Activated T-cell treated with anti-CD3 and anti-CD28 coated beads for 1 hour (primary cell): ENCODE measurements around the gene PEG3.

Experiments
- DNase-seq: peaks from one replicate; pipeline ENCODE4 v3.0.0-alpha.2; 2020; ENCODE audit warnings: low read depth

Gene PEG3

DNA sequence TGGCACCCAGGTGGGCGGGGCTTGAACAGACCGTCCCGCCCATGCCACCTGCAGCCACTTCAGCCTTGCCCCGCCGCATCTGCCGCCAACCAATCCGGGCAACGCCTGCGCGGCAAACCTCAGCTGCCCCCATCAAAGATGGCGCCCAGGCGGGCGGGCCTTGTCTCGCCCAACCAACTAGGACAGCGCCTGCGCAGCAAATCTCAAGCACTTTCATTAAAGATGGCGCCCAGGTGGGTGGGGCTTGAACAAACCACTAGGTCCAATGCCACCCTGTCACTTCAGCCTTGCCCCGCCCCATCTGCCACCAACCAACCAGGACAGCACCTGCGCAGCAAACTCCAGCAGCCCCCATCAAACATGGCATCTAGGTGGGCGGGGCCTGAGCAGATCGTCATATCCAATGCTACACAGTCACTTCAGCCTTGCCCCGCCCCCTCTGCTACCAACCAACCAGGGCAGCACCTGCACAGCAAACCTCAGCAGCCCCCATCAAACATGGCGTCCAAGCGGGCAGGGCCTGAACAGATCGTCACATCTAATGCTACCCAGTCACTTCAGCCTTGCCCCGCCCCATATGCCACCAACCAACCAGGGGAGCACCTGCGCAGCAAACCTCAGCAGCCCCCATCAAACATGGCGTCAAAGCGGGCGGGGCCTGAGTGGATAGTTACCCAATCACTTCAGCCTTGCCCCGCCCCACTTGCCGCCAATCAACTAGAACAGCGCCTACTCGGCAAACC is 1.4 kb downstream of the PEG3 start:
- no peak for DNase-seq

DNA sequence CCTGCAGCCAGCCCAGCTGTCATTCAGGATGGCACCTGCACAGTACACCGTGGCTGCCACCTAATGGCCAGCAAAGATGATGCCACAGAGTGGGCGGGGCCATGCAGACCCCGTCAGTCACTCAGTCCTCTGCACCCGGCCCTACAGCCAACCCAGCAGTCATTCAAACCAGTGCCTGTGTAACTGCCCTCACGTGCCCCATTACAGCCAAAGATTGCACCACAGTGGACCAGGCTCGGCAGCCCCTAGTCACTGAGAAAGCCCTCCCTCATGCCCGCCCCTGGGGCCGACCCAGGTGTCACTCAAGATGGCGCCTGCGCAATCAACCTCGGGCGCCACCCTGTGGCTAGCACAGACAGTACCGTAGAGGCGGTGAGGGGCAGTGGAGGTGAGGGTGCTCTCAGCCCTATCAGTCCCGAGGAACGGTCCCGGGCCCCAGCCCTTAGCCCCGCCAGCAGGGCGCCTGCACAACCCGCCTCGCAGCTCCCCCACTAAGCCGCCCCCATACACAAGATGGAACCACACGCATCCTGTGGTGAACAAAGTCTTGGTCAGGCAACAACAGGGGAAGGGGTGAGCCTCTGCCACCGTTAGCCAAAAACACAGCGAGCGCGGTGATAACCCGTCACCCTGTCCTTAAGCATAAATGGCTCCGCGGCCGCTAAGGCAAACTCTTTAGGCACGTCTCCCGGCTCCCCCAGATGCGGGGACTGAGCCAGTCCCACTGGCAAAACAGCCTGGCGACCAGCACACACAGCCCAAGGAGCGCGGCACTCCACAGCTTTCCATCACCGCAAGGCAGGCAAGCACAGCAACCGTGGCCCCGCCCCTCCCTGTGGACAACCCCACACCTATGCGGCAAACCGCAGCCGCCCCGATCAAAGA is 2.3 kb downstream of the PEG3 start:
- DNase-seq: no peak

DNA sequence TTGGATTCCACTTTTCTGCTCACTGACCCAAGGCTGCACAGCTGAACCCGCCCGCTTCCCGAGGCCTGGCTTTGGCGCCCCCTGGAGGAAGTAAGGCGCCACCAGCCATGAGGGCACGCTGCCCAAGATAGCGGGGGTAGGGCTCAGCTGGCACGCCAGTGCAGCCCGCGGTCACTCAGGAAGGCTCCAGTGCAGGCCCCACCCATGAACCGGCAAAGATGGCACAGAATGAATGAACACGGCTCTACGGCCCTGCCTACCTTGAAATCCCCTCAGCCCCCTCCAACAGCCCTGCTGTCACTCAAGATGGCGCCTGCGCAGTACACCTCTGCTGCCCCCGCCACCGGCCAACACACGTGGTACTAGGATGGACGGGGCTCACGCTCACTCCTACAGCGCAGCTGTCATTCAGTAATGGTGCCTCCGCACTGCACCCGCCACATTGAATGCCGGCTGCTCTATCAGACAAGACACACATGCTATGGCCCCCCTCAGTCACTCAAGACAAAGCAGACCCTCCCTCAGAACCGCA is 3.0 kb downstream of the PEG3 start:
- no peak for DNase-seq

DNA sequence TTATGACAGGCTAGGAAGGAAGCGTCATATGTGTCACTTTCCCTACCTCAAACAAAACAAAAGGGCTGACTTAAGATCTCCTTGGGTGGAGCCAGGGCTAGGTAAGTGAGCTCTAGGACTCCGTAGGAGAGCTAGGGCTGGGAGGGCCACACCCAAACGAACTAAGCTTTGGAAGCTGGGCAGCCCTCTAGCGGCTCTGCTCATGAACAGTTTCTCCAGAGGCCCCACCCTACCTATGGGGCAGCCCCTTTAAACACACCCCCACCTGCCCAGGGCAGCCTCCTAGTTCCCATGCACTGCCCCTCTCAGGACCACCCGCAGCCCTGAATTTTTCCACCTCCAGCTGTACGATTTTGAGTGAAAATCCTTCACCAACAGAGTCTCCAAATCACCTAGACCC is 3.5 kb downstream of the PEG3 start:
- no peak for DNase-seq

DNA sequence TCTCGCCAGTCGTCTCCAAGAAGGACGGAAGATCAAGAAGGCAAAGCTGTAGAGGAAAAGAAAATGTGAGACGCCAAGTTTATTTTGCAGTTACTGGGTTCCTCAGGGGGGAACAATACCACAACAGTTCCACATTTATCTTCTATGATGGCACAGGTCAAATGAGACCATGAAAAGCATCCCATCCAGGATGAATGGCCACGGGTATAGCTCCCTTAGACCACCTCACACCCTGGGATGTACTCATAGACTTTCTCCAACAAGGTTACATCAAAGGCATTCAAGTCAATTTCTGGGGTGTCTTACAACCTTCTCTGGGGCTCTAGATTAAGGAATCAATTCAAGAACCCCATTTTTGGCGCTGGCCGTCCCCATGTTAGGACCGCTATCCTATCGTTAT is 4.5 kb downstream of the PEG3 start:
- DNase-seq: no peak

DNA sequence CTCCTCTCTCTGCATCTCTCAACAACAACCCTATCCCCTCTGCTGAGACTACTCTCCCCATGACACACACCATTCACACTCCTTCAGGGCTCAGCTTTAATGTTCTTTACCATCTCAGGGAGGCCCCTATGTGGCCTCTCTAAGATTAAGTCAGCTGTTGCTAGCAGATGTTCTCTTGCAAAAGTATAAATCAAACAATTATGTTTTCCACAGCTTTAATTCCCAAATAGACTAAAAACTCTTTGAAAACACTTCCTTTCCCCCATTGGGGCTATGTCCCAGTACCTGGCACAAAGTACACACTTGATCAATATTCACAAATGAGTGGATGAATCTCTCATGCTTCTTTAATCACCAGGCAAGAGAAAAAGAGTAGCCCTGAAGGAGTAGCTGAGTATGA is 5.1 kb downstream of the PEG3 start:
- DNase-seq: no peak

DNA sequence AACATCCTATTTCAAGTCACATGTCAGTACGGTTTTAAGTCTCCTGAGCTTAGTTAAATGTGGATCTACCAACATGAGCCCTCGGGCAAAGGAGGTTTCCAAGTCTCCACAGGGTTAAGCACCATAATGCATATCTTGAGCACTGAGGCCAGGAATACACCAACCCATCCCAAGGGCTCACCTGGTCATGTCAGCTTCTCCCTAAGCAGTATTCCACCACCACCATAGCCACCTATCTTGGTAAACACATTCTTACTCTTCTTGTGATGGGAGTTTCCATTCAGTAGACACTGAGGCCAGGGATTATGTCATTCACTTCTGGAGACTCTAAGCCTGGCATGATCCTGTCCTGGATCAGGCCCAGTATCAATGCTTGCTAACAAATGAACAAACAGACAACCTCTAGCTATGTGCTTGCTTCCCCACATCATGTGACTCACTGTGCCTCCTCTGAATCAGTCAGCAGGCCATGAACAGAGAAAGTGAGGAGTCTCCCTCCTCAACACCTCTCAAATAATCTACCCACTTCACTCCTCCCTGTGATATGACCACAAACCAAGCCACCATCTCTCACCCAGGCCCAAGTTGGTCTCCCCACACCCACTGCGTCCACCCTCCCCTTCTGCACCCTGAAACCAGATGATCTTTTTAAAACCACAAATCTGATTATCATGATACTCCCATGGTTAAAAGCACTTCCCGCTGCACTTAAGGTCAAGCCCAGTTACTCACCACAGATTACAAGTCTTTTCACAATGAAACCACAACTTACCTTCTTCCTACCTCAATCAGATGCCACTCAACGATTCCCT is 5.8 kb downstream of the PEG3 start:
- no peak for DNase-seq

DNA sequence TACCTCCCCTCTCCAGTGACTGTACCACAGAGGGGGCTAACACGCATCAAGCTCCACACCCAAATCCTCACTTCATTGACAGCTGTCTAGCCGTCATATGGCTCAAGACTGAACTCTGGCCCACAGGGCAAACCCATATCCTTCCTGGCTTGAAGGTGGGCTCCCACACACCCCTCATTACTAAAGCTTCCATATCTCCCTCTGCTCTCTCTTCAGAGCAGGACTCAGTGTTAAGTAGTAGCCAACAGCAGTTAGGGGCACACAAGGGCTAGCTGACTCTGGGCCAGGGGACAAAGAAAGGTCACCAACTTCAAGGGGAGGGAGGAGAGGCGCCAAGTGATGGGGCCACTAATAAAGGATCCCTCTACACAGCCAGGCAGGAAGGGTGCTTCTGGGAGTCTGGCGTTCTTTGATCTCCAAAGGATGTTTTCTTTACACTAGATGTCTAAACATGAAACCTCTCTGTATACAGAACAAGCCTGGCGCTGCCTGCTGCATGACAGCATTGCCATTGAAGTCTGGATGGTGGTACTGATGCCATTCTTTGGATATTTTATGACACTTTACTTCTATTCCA is 8.1 kb downstream of the PEG3 start:
- DNase-seq: no peak

DNA sequence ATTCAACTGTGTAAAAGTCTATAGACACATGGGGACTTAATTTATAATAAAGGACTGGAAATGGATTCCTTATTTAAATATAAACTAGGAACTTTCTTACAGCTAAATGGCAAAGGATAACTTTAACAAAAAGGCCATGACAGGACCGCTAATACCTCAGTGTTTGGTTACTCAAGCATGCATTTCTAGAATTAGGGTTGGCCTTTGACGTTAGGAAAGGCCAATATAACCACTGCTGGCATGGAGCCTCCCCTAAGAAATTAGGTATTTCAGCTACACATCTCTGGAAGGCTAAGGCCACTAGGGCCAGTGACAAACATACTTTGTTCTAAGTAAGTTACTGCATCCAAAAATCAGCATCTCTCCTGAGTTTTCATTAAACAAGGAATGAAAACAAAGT is 9.3 kb downstream of the PEG3 start:
- no peak for DNase-seq

DNA sequence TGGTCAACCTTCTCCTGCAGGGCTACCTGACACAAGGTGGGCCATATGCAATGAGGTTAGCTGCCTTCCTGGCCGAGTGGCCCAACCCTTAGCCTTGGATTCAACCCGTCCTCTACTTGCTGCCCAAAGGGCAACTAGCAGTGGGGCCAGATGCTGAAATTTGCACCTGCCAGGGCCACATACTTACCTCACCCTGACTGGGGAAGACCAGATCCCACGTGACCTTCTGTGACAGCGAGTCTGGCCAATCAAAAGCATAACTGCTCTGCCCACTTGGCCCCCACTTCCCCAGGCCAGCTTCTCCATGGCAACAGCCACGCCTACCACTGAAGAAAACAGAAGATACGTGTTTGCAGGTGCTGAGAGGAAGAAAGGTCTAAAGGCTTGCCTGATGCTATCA is 10.9 kb downstream of the PEG3 start:
- DNase-seq: no peak

DNA sequence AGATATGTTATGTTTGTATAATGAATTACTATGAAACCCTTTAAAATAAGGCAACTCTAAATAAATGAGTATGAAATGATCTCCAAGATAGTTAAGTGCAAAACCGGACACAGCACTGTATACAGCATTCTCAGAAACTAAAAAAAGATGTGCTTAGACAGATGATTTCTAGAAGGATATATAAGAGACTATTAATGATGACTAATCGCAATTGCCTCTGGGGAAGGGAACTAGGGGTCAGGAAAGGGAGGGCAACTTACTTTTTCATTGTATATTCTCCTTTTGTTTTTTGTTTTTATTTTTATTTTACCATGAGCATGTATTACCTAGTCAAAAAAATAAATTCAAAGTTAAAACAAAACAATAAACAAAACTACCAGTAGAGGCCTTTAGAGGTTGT is 12.8 kb downstream of the PEG3 start:
- DNase-seq: no peak

DNA sequence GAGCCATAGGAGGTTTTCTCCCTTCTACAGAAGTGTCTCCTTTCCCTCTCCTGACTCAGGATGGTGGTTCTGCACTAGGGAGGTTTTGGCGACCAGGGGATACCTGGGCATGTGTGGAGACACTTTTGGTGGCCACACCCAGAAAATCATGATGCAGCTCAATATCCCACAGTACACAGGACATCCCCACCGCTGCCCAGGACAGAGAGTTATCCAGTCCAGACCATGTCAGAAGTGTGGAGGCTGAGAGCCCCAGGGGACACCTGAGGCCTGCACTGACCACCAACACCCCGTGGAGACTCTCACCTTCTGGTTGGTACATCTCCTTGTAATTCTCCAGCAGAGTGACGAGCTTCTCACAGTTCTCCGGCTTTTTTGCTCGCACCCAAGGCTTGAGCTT is 16.6 kb downstream of the PEG3 start:
- DNase-seq: no peak

DNA sequence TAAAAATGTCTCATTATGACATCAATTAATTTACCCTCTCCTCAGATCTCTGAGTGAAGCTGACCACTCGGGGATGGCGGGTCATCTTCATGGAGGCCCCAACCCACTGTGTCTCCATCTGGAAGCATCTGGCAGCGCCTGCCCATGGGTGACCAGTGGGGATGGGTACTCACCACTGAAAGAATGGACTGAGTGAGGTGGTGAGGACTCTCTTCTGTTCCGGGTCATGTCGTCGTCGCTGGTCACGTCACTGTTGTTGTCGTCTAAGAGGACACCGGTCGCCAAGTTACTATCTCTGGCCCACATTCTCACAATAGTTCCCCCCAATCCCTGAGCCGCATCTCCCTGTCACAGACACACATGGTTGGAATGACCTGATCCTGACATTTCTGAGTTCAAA is 17.1 kb downstream of the PEG3 start:
- no peak for DNase-seq

DNA sequence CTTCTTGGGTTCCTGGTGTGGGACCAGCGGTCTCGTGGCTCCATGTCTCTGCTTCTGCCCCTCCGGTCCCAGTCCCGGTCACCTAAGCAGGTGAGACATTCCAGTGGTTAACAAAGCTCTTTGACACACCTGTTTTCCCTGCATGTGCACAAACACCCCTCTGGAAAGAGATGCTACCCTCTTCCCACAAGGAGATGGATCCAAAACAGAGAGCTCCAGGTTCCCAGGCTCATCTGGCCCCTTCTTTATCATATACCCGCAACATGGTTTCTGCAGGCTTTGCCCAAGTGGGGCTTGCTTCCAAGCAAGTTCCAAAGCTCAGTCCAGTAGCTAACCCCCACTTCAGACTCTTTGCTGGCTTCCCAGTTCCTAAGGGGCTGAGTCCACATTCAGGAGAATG is 17.8 kb downstream of the PEG3 start:
- DNase-seq: no peak

DNA sequence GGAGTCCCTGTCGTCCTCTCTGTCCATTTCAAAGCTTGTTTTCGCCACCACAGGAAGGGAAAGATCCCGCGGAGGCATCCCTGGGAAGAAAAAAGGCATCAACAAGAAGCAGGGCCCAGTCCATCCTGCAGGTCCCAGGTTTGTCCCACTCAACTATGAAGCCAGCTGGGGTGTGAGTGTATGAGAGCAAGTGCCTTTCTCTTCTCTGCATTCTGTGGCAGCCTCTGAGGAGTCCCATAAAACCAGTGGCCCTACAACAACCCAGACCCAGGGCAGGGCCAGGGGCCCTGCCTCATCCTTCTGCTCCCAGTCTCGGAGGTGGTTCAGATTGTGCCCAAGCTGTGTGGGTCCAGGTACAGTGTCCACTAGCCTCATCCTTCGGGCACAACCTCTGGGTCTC is 18.9 kb downstream of the PEG3 start:
- DNase-seq: no peak

DNA sequence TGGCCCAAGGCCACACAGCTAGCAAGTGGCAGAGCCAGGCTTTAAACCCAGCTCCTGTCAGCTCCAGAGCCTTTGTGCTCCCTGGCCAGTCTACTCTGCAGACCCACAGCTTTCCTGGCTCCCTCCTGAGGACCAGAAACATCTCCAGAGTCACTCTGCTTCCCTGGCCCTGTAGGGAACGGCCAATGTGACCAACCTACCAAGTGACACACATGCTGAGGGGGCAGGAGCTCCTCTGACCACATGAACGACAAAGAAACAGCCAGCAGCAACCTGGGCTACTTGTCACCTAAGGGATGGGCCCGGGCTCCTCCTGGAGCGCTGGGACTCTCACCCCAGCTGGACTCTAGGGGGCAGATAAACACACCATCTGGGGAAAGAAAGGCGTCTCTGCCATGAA is 19.3 kb downstream of the PEG3 start:
- no peak for DNase-seq

DNA sequence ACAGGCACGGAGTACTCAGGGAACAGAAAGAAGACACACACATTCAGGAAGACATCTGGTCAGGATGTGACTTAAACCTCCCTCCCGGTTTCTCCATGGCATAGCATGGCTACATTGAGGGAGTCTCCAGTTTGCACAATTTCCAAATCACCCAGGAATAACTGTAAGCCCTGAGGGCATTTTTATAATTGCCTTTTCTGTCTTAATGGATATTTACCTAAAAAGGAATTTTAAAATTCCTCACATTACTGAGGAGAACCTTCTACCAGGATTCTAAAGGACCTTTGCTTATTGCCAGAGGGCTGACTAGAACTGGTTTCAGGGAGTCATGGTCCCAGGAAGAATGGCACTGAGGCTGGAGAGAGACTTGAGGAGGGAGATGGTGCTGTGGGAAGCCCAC is 21.4 kb downstream of the PEG3 start:
- DNase-seq: no peak

DNA sequence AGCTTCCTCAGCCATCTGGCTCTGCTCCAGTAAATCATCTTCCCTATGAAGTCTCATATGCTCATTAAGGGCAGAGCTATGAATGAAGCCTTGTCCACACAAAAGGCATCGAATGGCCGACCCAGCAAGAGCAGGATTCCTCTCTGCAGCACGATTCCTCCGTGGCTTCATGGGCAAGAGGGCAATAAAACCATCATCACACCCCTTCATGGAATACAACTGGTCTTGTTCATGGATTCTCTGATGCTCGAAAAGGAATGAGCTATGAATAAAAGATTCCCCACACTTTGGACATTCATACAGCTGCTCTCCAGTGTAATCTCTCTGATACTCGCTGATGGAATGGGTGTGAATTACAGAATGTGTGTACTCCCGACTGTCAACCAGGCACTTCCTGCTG is 25.9 kb downstream of the PEG3 start:
- no peak for DNase-seq

DNA sequence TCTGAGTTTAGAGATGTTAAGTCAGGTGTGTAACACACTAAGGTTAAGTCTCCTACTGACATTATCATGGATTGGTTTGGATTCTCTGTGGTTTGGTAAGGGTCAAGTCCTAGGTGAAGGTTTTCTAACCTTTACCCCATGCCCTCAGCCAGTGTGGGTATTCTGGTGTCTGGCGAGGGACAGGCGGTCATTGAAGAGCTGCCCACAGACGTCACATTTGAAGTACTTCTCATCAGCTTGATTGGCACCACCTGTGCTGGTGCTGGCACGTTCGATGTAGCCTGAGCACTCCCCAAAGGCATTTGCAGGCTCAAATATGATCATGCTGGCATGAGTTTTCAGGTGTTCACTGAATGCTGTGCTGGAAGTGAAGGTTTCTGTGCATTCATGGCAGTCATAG is 27.0 kb downstream of the PEG3 start:
- no peak for DNase-seq

DNA sequence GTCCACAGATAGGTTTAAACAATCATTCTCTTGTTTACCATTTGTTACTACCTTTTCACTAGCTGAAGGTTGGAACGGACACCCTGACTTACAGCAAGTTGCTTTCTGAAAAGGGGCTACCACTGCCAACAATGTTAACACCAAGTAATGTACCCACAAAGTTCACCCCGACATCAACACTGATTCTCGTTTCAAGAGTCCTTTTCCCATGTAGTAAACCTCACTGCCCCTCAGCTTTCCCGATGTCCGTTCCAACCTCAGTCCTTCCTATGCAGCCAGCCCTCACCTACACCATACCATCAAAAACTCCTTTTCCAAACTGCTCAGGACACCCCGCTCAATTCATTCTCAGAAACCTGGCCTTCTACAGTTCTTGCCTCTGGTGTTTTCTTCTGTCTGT is 29.0 kb downstream of the PEG3 start:
- no peak for DNase-seq

DNA sequence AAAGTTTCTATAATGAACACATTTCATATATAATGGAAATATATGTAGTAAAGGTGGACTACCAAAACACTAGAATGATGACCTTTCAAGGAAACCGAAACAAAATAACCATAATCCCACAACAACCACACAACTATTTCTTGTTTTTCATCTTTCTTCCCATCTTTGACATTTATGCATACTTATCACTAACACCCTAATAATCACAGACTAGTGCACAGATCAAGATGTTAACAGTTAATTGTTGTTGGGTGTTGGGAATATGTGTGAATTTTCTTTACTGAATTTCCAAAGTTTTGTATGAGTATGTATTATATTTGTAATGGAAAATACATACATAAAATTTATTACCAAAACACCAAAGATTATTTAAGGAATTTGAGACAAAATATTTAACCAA is 30.3 kb downstream of the PEG3 start:
- no peak for DNase-seq

DNA sequence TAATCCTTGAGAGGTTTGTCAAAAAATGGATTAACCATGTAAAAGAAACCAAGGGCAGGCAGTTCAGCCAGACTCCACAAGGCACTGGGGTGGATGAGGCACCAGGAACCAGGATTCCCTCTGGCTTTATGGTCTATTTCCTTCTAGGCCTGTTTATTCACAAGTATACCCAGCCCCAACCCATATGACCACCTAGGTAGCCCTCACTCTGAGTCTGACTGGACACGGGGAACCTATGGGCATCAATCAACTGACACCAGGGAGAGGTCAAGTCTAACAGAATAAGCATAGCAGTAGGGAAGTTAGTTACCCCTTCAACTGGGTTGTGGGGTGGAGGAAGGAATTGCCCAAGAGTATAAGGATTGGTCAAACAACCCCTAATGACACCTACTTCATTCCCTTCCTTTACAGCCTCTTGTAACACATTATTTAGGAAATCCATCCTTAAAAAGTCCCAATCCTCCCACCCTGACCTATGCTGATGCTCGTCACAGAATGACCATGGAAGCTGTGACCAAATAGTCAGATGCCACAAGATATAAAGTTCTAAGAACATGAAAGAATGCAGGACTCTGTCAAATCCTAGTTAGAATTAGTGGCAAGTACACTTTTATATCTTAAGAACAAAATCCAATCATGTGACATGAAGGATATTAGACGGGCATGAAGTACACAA is 31.7 kb downstream of the PEG3 start:
- DNase-seq: no peak
